GM10248 (cell line): Measurements from ENCODE around the gene TCP11L2.

Experiments used
- CTCF ChIA-PET: fragments of 300-600 bp; sonication (Branson Sonifier 250); formaldehyde crosslinking; extraction: SDS; loops from one replicate; lab custom pipeline; 2021; ENCODE audit warnings: antibody characterized with exemption; lab: Yijun Ruan, JAX
- POLR2A ChIA-PET: fragments of 350-650 bp; sonication (Branson Sonifier 250); formaldehyde crosslinking; extraction: SDS; loops from one replicate; lab custom pipeline; 2020; ENCODE audit warnings: antibody characterized with exemption; lab: Yijun Ruan, JAX
- DNase-seq: peaks from one replicate; pipeline ENCODE4 v3.0.0; 2012; ENCODE audit errors: extremely low spot score
- TF ChIP-seq, protein P1 (sequence below): IDR thresholded peaks from 2 replicates; pipeline ENCODE4 v1.5.1; 2012; ENCODE audit warnings: mild to moderate bottlenecking, low read depth; ENCODE audit errors: extremely low read depth, missing control alignments, control extremely low read depth

TCP11L2 gene

DNA sequence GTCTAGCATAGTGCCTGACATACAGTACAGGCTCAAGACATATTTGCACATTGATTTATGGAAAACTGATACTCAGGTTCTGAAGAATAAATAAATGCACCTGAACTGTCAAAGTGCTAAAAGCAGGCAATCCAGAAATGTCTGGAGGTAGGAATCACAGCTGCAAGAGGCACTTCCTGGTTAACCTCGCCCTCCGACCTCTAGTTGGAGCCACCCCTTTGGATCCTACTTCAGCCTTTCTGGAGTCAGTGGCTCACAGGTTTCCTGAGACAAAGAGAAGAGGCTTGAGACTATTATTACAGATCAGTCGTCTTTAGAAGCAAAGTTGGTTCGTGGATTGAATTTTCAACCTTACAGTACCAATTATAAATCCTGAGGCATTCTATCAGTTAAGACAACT lies 13.0 kb downstream of the TCP11L2 start:
- no peak for DNase-seq
- TF ChIP-seq, protein P1, sequence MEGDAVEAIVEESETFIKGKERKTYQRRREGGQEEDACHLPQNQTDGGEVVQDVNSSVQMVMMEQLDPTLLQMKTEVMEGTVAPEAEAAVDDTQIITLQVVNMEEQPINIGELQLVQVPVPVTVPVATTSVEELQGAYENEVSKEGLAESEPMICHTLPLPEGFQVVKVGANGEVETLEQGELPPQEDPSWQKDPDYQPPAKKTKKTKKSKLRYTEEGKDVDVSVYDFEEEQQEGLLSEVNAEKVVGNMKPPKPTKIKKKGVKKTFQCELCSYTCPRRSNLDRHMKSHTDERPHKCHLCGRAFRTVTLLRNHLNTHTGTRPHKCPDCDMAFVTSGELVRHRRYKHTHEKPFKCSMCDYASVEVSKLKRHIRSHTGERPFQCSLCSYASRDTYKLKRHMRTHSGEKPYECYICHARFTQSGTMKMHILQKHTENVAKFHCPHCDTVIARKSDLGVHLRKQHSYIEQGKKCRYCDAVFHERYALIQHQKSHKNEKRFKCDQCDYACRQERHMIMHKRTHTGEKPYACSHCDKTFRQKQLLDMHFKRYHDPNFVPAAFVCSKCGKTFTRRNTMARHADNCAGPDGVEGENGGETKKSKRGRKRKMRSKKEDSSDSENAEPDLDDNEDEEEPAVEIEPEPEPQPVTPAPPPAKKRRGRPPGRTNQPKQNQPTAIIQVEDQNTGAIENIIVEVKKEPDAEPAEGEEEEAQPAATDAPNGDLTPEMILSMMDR: no peak
- ChIA-PET POLR2A (no interaction called here), CTCF (interaction anchor here (1.2 to 2.0 kb wide), 2 partner anchors 10 to 42 kb away, joined by 3 to 5 read pairs; partner anchors contain the start of gene POLR3B)

GRCh38 chr12:106317406-106318082 lies 15.0 kb downstream of the TCP11L2 start:
- ChIA-PET POLR2A (interaction anchor here (1.0 kb wide), 1 partner anchor 8 kb away, joined by 3 read pairs; no protein-coding TSS in a partner anchor), CTCF (interaction anchor here (0.8 to 1.9 kb wide), 3 partner anchors 9 to 787 kb away, joined by 3 to 6 read pairs (median 4); partner anchors contain the start of gene POLR3B)
- TF ChIP-seq, protein P1: no peak
- DNase-seq: no peak

DNA sequence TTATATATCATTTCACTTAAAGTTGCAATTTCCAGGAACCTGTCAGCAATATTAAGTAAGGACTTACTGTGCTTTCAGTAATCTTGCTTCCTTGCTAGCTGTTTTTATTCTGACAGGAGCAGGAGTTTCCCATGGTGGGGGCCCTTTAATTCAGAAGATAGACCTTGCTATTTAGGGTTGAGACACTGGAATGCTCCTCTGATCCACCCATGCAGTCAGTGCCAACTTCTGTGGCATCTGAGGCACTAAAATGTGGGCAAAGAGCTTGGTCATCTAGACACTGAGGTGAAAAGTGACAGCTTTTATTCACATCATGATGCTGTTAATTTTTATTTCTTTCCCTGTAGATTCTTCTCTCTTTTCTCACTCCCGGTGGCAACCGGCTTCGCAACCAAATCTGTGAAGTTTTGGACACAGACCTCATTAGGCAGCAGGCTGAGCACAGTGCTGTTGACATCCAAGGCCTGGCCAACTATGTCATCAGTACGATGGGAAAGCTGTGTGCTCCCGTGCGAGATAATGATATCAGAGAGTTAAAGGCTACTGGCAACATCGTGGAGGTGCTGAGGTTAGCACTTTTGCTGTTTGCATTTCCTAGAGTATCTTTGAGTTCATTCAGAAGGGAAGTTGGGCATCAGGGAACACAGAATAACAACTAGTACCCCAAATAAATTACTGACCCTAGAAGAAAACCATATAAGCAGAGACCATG lies 18.8 kb downstream of the TCP11L2 start:
- TF ChIP-seq, protein P1: no peak
- CTCF ChIA-PET: interaction anchor here (0.9 to 2.2 kb wide), 6 partner anchors 9 to 36 kb away, joined by 3 to 11 read pairs (median 3); partner anchors contain the start of gene POLR3B
- POLR2A ChIA-PET: no interaction called here
- DNase-seq: no peak

- ChIA-PET POLR2A (interaction anchor here (0.6 kb wide), 1 partner anchor 9 kb away, joined by 3 read pairs; no protein-coding TSS in a partner anchor), CTCF (interaction anchor here (0.9 kb wide), 1 partner anchor 35 kb away, joined by 3 read pairs; the partner anchor contains the start of gene POLR3B)
- no peak for DNase-seq
- TF ChIP-seq, protein P1: no peak
Measured at GRCh38 chr12:106323537-106323936, 21.0 kb downstream of the TCP11L2 start.

DNA sequence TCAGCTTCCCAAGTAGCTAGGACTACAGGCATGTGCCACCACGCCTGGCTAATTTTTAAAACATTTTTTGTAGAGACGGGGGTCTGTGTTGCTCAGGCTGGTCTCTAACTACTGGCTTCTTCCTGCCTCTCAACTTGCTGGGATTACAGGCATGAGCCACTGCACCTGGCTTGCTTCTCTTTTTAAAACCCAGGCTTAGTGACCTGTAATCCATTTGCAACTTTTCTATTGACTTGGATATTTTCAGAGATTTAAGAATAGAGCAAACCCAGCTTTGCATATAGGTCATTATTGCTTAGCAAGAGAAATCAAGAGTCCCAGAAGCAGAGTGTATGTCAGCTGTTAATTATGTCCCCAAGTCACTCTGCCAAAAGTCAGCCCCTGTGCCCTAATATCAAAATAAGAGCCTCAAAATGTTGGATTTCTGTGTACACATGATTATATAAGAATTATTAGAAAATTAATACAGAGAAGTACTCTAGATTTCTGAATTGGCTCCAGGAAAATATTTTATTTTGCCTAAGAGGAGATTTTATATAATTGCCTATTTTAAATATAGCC lies 24.9 kb downstream of the TCP11L2 start:
- TF ChIP-seq, protein P1: no peak
- ChIA-PET CTCF (interaction anchor here (0.8 to 1.7 kb wide), 2 partner anchors 18 to 104 kb away, joined by 3 to 4 read pairs; no protein-coding TSS in a partner anchor), POLR2A (no interaction called here)
- DNase-seq: no peak

DNA sequence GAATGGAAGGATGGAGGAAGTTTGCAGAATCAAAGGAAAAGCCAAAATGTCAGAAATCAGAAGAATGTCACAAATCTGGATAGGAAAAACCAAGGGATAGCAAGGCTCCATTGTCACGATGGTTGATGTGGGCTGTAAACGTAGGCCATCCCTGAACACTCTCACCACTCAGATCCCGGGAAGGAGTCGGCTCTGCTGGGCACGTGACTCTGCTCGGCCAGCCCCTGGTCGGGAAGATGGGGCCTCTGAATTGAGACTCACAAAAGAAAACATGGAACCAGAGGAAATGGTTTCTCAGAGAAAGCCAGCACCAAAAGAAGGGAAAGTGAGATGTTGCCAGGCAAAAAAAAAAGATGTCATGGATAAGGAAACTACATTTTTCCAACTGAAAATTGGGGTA lies 26.2 kb downstream of the TCP11L2 start:
- POLR2A ChIA-PET: no interaction called here
- CTCF ChIA-PET: no interaction called here

More for the DNA sequence above, 26.2 kb downstream of the TCP11L2 start:
- no peak for DNase-seq
- TF ChIP-seq, protein P1: no peak
